PFSK-1 (cell line): ENCODE measurements around the gene BCAS1.

Source experiments
- POLR2AphosphoS5 ChIP-seq: IDR thresholded peaks from 2 replicates; pipeline ENCODE4 v1.6.1; 2012; ENCODE audit warnings: low read depth, mild to moderate bottlenecking, control low read depth, low read length, moderate library complexity
- SIN3A ChIP-seq: IDR thresholded peaks from 2 replicates; pipeline ENCODE4 v1.6.1; 2012; ENCODE audit warnings: mild to moderate bottlenecking, low read length, moderate library complexity, borderline replicate concordance; ENCODE audit not compliant: insufficient read depth
- TAF1 ChIP-seq: IDR thresholded peaks from 2 replicates; pipeline ENCODE4 v1.6.1; 2012; ENCODE audit warnings: low read length, control low read depth, borderline replicate concordance; ENCODE audit not compliant: insufficient read depth
- TF ChIP-seq, protein P1 (sequence below), 2 experiments: IDR thresholded peaks; 2 replicates each; pipeline versions ENCODE4 v1.6.1 to v1.8.0; 2011 to 2012; ENCODE audit warnings: low read depth in 2 of 2, low read length in 2 of 2, control low read depth in 1 of 2, inconsistent platforms in 1 of 2, mild to moderate bottlenecking in 1 of 2, moderate library complexity in 1 of 2; ENCODE audit not compliant: insufficient read depth in 1 of 2

DNA sequence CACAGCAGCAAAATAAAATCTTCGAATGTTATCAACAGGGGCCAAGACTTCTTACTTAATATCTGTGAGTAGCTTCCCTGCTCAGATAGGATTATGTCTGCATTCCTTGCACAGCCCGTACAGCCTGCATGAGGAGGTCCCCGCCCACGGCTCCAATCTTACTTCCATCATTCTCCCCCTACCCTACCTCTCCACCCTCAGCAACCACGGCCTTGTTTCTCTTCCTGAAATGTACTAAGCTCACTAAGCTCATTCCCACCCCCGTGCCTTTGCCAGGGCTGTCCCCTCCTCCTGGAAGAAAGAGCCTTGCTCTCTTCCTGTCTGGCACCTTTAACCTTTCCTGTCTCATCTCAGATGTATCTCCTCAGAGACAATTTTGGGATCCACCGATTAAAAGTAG, 120.4 kb downstream of the BCAS1 start:
- TF ChIP-seq POLR2AphosphoS5: no peak
- TF ChIP-seq SIN3A: no peak
- TF ChIP-seq, protein P1, sequence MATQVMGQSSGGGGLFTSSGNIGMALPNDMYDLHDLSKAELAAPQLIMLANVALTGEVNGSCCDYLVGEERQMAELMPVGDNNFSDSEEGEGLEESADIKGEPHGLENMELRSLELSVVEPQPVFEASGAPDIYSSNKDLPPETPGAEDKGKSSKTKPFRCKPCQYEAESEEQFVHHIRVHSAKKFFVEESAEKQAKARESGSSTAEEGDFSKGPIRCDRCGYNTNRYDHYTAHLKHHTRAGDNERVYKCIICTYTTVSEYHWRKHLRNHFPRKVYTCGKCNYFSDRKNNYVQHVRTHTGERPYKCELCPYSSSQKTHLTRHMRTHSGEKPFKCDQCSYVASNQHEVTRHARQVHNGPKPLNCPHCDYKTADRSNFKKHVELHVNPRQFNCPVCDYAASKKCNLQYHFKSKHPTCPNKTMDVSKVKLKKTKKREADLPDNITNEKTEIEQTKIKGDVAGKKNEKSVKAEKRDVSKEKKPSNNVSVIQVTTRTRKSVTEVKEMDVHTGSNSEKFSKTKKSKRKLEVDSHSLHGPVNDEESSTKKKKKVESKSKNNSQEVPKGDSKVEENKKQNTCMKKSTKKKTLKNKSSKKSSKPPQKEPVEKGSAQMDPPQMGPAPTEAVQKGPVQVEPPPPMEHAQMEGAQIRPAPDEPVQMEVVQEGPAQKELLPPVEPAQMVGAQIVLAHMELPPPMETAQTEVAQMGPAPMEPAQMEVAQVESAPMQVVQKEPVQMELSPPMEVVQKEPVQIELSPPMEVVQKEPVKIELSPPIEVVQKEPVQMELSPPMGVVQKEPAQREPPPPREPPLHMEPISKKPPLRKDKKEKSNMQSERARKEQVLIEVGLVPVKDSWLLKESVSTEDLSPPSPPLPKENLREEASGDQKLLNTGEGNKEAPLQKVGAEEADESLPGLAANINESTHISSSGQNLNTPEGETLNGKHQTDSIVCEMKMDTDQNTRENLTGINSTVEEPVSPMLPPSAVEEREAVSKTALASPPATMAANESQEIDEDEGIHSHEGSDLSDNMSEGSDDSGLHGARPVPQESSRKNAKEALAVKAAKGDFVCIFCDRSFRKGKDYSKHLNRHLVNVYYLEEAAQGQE (IDR thresholded peaks at IDR 0.05; ENCODE audit: insufficient read depth in 1 of 2, low read depth in 2 of 2, low read length in 2 of 2): no peak
- no peak for TF ChIP-seq TAF1
